Measurements from ENCODE around the gene CADM1.

The CADM1 gene

GRCh38 chr11:115271643-115272042 is 232.6 kb downstream of the CADM1 start:
- no peak for DNase-seq

GRCh38 chr11:115269191-115269950 is 234.8 kb downstream of the CADM1 start:
- no peak for DNase-seq

- DNase-seq, result no peak
Measured at GRCh38 chr11:115267871-115268270, 236.3 kb downstream of the CADM1 start.

- no peak for DNase-seq
Measured at GRCh38 chr11:115267238-115267781, 236.9 kb downstream of the CADM1 start.

GRCh38 chr11:115266066-115266639 is 238.1 kb downstream of the CADM1 start:
- no peak for DNase-seq

- DNase-seq, result no peak
Measured at GRCh38 chr11:115263799-115264656, 240.2 kb downstream of the CADM1 start.

GRCh38 chr11:115258216-115258615 is 246.0 kb downstream of the CADM1 start:
- DNase-seq, result no peak

GRCh38 chr11:115257678-115258077 is 246.5 kb downstream of the CADM1 start:
- DNase-seq, result no peak

- DNase-seq, result no peak
Measured at GRCh38 chr11:115257270-115257669, 246.9 kb downstream of the CADM1 start.

GRCh38 chr11:115256397-115257197 is 247.6 kb downstream of the CADM1 start:
- DNase-seq, result no peak

GRCh38 chr11:115255006-115255762 is 249.0 kb downstream of the CADM1 start:
- no peak for DNase-seq

GRCh38 chr11:115251126-115251525 is 253.1 kb downstream of the CADM1 start:
- no peak for DNase-seq

- no peak for DNase-seq
Measured at GRCh38 chr11:115249061-115249578, 255.1 kb downstream of the CADM1 start.

- DNase-seq, result no peak
Measured at GRCh38 chr11:115247953-115248352, 256.3 kb downstream of the CADM1 start.

- no peak for DNase-seq
Measured at GRCh38 chr11:115247361-115247760, 256.9 kb downstream of the CADM1 start.

GRCh38 chr11:115244758-115245157 is 259.5 kb downstream of the CADM1 start:
- DNase-seq, result no peak

GRCh38 chr11:115244296-115244695 is 259.9 kb downstream of the CADM1 start:
- no peak for DNase-seq

GRCh38 chr11:115242982-115243381 is 261.2 kb downstream of the CADM1 start:
- DNase-seq, result no peak

- no peak for DNase-seq
Measured at GRCh38 chr11:115241899-115242298, 262.3 kb downstream of the CADM1 start.

- no peak for DNase-seq
Measured at GRCh38 chr11:115238791-115239190, 265.4 kb downstream of the CADM1 start.

- no peak for DNase-seq
Measured at GRCh38 chr11:115238086-115238485, 266.1 kb downstream of the CADM1 start.

- no peak for DNase-seq
Measured at GRCh38 chr11:115237578-115237977, 266.6 kb downstream of the CADM1 start.

All from stimulated activated CD4-positive, alpha-beta T cell treated with anti-CD3 and anti-CD28 coated beads, Interleukin-4, amount 100 ng/mL, for 1 hour (primary cell).